GM12892 (cell line): ENCODE measurements around the gene RNF212.

Source experiments
- POLR2A ChIP-seq: IDR thresholded peaks from 2 replicates; pipeline ENCODE4 v1.6.1; 2011; ENCODE audit warnings: low read depth, low read length, control low read depth
- POLR2AphosphoS5 ChIP-seq: IDR thresholded peaks from 2 replicates; pipeline ENCODE4 v1.6.1; 2011; ENCODE audit warnings: low read depth, low read length, control low read depth

GRCh38 chr4:1081689-1082040 is 31.7 kb downstream of the RNF212 start:
- TF ChIP-seq POLR2A (no peak), POLR2AphosphoS5 (no peak)
